Measurements from ENCODE around the gene DDX6.

DNA sequence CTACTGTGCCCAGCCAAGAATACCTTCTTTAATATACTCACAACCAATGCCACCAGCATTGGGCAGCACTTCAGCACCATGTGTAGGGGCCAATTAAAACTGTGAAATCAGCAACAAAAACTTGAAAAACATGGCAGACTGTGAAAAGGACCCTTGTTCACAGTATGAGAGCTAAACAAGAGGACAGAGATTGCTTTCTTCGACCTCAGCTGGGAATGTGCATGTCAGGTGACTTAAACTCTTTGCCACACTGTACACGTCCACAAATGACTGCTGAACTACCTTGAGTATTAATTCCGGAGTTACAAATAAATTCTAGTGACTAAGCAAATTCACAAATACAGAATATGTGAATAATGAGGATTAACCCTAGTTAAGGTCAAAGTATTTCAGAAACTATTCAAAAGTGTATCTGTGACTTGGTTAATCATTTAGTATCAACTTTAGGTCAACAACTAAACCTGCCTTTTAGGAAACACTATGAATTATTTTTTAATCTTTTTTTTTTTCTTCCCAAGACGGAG, 33.0 kb downstream of the DDX6 start:
- no peak for TF ChIP-seq POLR2A (IDR thresholded peaks at IDR 0.05)
- TF ChIP-seq, protein P1, sequence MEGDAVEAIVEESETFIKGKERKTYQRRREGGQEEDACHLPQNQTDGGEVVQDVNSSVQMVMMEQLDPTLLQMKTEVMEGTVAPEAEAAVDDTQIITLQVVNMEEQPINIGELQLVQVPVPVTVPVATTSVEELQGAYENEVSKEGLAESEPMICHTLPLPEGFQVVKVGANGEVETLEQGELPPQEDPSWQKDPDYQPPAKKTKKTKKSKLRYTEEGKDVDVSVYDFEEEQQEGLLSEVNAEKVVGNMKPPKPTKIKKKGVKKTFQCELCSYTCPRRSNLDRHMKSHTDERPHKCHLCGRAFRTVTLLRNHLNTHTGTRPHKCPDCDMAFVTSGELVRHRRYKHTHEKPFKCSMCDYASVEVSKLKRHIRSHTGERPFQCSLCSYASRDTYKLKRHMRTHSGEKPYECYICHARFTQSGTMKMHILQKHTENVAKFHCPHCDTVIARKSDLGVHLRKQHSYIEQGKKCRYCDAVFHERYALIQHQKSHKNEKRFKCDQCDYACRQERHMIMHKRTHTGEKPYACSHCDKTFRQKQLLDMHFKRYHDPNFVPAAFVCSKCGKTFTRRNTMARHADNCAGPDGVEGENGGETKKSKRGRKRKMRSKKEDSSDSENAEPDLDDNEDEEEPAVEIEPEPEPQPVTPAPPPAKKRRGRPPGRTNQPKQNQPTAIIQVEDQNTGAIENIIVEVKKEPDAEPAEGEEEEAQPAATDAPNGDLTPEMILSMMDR (IDR thresholded peaks at IDR 0.05): no peak
